Measurements from ENCODE around the gene AGFG2. TPM values are rescaled to one million over a fixed set of nuclear protein-coding genes. Genes with fewer than 3 reads are reported as not detected.

AGFG2 gene
- total RNA-seq, 1 donor from 2014 or later, result 7.6 TPM

GRCh38 chr7:100586266-100587025, 47.4 kb downstream of the AGFG2 start, which contains the start of gene FBXO24:
FBXO24 (plus strand) TSS chr7:100586328; CDS start chr7:100586626, 298 bp downstream.
- DNase-seq, result peak; percentile 100

- DNase-seq, result no peak
Measured at GRCh38 chr7:100588438-100588837, 49.4 kb downstream of the AGFG2 start.

- DNase-seq, result no peak
Measured at GRCh38 chr7:100589341-100589947, 50.4 kb downstream of the AGFG2 start.

- DNase-seq, result peak; percentile 60
Measured at GRCh38 chr7:100590077-100590737, 51.2 kb downstream of the AGFG2 start.

DNA sequence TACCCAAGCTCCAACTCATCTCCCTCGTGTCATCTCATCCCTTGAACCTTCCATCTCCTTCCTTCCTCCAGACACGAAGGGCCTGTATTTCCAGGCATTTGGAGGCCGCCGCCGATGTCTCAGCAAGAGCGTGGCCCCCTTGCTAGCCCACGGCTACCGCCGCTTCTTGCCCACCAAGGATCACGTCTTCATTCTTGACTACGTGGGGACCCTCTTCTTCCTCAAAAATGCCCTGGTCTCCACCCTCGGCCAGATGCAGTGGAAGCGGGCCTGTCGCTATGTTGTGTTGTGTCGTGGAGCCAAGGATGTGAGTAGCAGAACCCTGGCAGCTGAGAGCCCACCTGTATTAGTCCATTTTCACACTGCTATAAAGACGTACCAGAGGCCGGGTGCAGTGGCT, 52.6 kb downstream of the AGFG2 start:
- DNase-seq, result no peak

DNA sequence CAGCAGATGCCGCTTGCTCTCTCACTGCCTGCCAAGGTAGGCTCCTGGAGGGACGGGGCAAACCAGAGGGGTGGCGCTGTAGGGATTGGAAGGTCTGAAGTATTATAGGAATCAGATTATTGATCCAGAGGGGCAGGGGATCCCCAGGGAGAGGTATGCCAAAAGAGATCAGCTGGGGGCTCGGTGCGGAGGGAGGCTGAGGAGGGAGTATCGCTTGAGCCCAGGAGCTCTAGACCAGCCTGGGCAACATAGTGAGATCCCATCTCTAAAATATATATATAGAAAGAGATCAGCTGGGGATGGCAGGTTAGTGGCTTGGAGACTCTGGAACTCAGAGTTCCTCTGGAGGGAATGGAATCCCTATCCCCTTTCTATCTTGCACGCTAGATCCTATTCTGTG, 56.2 kb downstream of the AGFG2 start:
- DNase-seq, result no peak

GRCh38 chr7:100598425-100598824, 59.4 kb downstream of the AGFG2 start:
- no peak for DNase-seq

GRCh38 chr7:100599911-100600729, 61.1 kb downstream of the AGFG2 start:
- no peak for DNase-seq

DNA sequence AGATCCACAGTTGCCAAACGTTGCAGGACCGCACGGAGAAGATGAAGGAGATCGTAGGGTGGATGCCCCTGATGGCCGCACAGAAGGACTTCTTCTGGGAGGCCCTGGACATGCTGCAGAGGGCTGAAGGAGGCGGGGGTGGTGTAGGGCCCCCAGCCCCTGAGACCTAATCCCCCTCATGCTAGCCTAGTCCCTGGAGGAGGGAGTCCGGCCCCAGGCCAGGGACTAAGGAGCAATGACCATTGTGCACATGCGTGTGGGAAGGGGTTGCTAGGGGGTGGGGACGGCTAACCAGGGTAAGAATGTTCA, 61.7 kb downstream of the AGFG2 start:
- no peak for DNase-seq

DNA sequence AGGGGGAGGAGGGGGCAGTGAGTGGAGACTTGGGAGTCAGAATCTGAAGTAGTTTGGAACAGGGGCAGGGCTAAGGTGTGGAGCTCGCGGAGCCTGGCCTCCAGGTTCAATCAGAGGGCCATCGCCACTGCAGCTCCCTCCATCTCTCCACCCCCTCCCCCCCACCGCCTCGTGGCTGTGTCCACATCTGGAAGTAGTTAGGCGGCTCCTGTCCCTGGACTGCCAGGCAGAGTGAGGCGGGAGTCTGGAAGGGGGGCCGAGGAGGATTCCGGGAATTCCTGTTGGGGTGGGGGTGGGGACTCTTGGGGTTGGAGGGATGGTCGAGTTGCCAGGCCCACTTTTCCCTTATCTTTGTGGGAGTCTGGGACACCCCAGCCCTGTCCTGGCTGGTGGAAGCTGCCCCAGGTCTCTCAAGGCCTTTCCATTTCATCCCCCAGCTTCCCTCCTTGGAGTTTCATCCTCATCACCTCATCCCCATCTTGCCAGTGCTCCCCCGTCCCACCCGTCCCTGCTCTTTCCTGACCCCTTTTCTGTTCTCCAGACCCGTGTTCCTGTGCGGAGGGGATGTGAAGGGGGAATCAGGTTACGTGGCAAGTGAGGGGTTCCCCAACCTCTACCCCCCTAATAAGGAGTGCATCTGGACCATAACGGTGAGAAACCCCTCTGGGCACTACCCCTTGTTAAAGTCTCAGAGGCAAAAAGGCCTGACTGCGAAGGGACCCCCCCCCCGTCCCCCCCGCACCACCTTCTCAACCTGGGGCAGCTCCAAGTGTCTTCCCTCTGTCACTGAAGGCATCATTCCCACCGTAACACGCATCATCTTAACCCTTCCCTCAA, 64.1 kb downstream of the AGFG2 start:
- DNase-seq, result peak; percentile 85

GRCh38 chr7:100603726-100604027, 64.7 kb downstream of the AGFG2 start:
- DNase-seq, result peak; percentile 30

DNA sequence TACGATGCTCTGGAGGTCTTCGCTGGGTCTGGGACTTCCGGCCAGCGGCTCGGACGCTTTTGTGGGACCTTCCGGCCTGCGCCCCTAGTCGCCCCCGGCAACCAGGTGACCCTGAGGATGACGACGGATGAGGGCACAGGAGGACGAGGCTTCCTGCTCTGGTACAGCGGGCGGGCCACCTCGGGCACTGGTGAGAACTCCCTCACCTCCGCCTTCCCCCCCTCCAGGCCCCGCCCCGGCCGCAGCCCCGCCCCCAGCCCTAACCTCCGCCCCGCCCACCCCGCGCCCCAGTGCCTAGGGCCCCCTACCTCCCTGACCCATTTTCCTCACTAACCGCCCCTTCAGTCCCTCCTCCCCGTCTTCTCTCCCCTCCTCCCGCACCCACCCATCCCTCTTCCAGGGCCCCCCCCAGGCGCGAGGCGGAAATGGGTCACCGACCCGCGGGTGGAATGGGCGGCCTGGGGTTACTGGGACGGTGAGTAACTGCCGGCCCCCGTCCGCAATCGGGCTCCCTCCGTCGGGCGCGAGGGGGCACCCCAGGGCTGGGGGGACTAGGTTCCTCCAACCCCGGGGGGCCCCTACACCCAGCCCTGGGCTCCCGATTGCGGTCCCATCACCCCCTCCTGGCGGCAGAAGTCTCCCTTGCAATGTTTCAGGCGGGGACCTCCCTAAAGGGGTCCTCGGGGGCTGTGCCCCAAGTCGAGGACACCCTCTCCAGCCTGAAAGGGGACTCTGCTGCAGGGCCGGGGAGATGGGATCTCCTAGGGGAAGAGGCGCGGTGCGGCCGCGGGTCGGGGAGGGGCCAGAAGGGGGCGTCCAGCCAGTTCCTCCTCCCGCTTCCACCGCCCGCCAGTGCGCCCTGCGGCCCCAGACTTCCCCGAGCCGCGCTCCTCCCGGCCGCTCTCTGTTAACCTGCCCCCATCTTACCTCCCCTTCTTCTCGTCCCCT, 65.3 kb downstream of the AGFG2 start:
- DNase-seq, result peak; percentile 79

DNA sequence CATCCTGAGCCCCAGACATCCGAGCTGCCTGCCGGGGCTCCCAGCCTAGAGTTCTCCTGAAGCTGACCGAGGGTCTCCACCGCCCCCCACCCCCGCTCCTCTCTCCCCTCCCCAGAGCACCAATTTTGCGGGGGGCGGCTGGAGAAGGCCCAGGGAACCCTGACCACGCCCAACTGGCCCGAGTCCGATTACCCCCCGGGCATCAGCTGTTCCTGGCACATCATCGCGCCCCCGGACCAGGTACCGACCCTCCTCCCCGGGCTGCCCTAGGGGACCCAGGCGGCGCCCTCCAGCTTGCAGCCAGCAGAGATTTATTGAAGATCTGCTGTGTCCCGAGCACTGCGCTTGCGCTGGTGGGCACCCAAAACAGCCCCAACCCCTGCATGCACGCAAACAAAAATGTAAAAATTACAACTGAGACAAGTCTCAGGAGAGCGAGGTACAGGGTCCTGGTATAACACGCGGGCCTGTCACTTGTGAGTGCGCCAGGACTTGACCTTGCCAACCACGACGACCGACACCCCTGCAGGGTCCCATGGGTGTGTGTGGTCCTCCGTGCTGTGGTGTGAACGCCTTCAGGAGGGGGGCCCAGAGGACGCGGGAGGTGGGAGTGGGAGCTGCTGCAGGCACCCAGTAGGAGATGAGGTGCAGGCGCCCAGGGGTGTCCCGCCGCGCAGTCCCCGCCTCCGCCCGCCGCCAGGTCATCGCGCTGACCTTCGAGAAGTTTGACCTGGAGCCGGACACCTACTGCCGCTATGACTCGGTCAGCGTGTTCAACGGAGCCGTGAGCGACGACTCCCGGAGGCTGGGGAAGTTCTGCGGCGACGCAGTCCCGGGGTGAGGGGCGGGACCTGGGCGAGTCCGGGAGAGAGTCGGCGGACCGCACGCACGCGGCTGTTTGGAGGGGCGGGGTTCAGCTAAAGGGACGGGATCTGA, 66.2 kb downstream of the AGFG2 start:
- peak; percentile 28 for DNase-seq

- no peak for DNase-seq
Measured at GRCh38 chr7:100606313-100606712, 67.3 kb downstream of the AGFG2 start.

DNA sequence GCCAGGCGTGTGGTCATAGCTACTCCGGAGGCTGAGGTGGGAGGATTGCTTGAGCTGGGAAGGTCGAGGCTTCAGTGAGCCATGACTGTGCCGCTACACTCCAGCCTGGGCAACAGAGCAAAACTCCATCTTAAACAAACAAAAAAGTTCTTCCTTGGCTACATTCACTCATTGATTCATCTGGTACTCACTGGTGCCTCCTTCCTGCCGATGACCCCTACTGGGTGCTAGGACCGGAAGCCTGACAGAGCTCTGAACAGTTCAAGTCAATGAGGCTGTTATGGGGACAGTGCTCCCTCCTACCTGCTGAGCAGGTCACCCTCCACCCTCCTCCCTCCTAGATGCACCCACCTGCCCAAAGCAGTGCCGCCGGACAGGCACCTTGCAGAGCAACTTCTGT, 68.1 kb downstream of the AGFG2 start:
- DNase-seq, result no peak

- no peak for DNase-seq
Measured at GRCh38 chr7:100609958-100610357, 71.0 kb downstream of the AGFG2 start.

DNA sequence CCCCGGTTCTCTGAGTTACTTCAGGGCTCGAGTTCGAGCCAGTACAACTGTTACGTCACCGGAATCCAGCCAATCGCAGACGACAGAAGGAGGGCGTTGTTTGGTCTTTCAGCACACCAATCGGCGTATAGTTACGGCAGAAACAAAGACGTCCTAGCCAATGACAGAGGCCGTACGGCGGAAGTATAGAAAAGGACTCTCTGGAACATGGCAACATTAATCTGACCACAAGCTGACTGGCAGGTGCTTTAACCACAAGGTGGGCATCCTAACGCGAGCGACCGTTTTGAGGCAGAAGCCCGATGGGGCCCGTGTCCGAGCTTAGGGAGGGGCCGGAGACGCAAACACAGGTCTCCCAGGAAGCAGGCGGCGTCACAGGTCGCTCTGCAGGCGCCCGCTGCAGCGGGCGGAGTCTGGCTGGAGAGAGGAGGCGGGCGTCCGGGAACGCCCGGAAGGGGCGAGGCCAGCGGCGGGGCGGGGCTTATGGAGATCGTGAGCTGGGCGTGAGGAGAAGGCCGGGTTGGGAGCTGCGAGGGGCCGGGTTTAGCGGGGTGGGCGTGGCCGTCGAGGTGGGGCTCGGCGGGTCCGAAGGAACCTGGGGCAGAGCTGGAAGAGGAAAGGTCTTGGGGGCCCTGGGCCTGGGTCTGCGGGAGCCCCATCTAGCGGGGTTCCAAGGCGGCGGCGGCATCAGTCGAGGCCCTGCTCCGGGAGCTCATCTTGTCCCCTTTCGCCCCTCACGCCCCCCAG, 73.2 kb downstream of the AGFG2 start, which contains the start of gene MOSPD3:
Gene MOSPD3, plus strand, starts transcription at position 558 of the 747 bp plus-strand sequence. CDS start 252 bp downstream, outside the sequence.
- peak; percentile 100 for DNase-seq

- DNase-seq, result peak; percentile 37
Measured at GRCh38 chr7:100612730-100613390, 73.9 kb downstream of the AGFG2 start.
